IMR-90 (cell line): ENCODE measurements around the gene AKIRIN1. TPM values are rescaled to one million over a fixed set of nuclear protein-coding genes. Genes with fewer than 3 reads are reported as not detected.

ENCODE experiments used
- ATAC-seq: fragments of 200-7000 bp; cut with Tn5 transposase; 2 replicates; pipeline ENCODE4 v1.9.1; 2020; ENCODE audit warnings: low read depth, mild to moderate bottlenecking, moderate library complexity
- BruUV-seq: library from RNA; stranded (reverse); fragments of 400-500 nt; replicated peaks from 2 replicates; lab custom pipeline; 2021; lab: Mats Ljungman, UMichigan
- CTCF ChIA-PET: fragments of 300-600 bp; formaldehyde crosslinking; extraction: SDS; loops from one replicate; lab custom pipeline; 2021; ENCODE audit warnings: antibody characterized with exemption; lab: Yijun Ruan, JAX
- POLR2A ChIA-PET: fragments of 300-600 bp; sonication (Branson Sonifier 250); formaldehyde crosslinking; loops from one replicate; lab custom pipeline; 2022; ENCODE audit warnings: antibody characterized with exemption; ENCODE audit not compliant: unreplicated experiment; lab: Charles Lee
- DNase-seq: peaks from one replicate; pipeline ENCODE4 v3.0.0; 2013
- H2AFZ ChIP-seq: replicated peaks from 2 replicates; pipeline ENCODE3; 2013; ENCODE audit warnings: low read length, mild to moderate bottlenecking; ENCODE audit not compliant: poor library complexity
- H2AK5ac ChIP-seq: 2 replicates; pipeline ENCODE4 v1.6.1; 2013; ENCODE audit warnings: low read depth, low read length, inconsistent platforms
- H2AK9ac ChIP-seq: replicated peaks from 2 replicates; pipeline ENCODE3; 2013; ENCODE audit warnings: mild to moderate bottlenecking, low read depth, low read length, moderate library complexity; ENCODE audit not compliant: poor library complexity
- H2BK120ac ChIP-seq: 2 replicates; pipeline ENCODE4 v1.6.1; 2013; ENCODE audit warnings: low read depth, low read length, inconsistent platforms
- H2BK15ac ChIP-seq: 3 replicates; pipeline ENCODE4 v1.6.1; 2013; ENCODE audit warnings: low read depth, low read length, inconsistent platforms
- H2BK20ac ChIP-seq: 2 replicates; pipeline ENCODE4 v1.6.1; 2013; ENCODE audit warnings: low read depth, mild to moderate bottlenecking, inconsistent platforms, low read length, moderate library complexity
- H2BK5ac ChIP-seq: 2 replicates; pipeline ENCODE4 v1.6.1; 2013; ENCODE audit warnings: mild to moderate bottlenecking, low read depth, low read length, inconsistent platforms; ENCODE audit not compliant: poor library complexity, severe bottlenecking
- H3K14ac ChIP-seq: replicated peaks from 2 replicates; pipeline ENCODE4 v1.6.1; 2013; ENCODE audit warnings: low read depth, low read length, inconsistent platforms
- H3K18ac ChIP-seq: 2 replicates; pipeline ENCODE4 v1.6.1; 2013; ENCODE audit warnings: low read depth, low read length, control low read depth
- H3K23ac ChIP-seq: 2 replicates; pipeline ENCODE4 v1.6.1; 2013; ENCODE audit warnings: low read depth, low read length, inconsistent platforms
- H3K27ac ChIP-seq: 2 replicates; pipeline ENCODE4 v1.5.1; 2013; ENCODE audit warnings: mild to moderate bottlenecking, control low read depth, low read length; ENCODE audit not compliant: insufficient read depth
- H3K27me3 ChIP-seq: 2 replicates; pipeline ENCODE4 v1.6.1; 2013; ENCODE audit warnings: low read length; ENCODE audit not compliant: control insufficient read depth, insufficient read depth
- H3K36me3 ChIP-seq: 2 replicates; pipeline ENCODE4 v1.6.1; 2013; ENCODE audit warnings: low read length, mixed read lengths; ENCODE audit not compliant: control insufficient read depth, insufficient read depth
- H3K4ac ChIP-seq: 2 replicates; pipeline ENCODE4 v1.6.1; 2013; ENCODE audit warnings: low read depth, low read length, inconsistent platforms
- H3K4me1 ChIP-seq: 2 replicates; pipeline ENCODE4 v1.6.1; 2013; ENCODE audit warnings: low read length, mixed read lengths; ENCODE audit not compliant: control insufficient read depth, insufficient read depth
- H3K4me2 ChIP-seq: 2 replicates; pipeline ENCODE4 v1.6.1; 2013; ENCODE audit warnings: low read depth, mild to moderate bottlenecking, control low read depth, low read length, moderate library complexity
- H3K4me3 ChIP-seq: 2 replicates; pipeline ENCODE4 v1.5.1; 2013; ENCODE audit warnings: low read depth, mild to moderate bottlenecking, control low read depth, low read length, moderate library complexity; ENCODE audit not compliant: insufficient read depth
- H3K56ac ChIP-seq: 2 replicates; pipeline ENCODE4 v1.6.1; 2013; ENCODE audit warnings: low read length, inconsistent platforms; ENCODE audit not compliant: insufficient read depth; ENCODE audit errors: extremely low read depth
- H3K79me1 ChIP-seq, 2 experiments: 2 replicates each; pipeline ENCODE4 v1.6.1; 2013; ENCODE audit warnings: low read length in 2 of 2, inconsistent platforms in 1 of 2, low read depth in 1 of 2
- H3K9ac ChIP-seq: 2 replicates; pipeline ENCODE4 v1.6.1; 2013; ENCODE audit warnings: low read depth, low read length, control low read depth
- H3K9me1 ChIP-seq: 2 replicates; pipeline ENCODE4 v1.6.1; 2013; ENCODE audit warnings: low read length, inconsistent platforms; ENCODE audit not compliant: insufficient read depth
- H3K9me3 ChIP-seq: 2 replicates; pipeline ENCODE4 v1.6.1; 2013; ENCODE audit warnings: low read length; ENCODE audit not compliant: control insufficient read depth, insufficient read depth
- H4K20me1 ChIP-seq: 2 replicates; pipeline ENCODE4 v1.6.1; 2013; ENCODE audit warnings: low read length, inconsistent platforms; ENCODE audit not compliant: insufficient read depth
- H4K5ac ChIP-seq: 2 replicates; pipeline ENCODE4 v1.6.1; 2013; ENCODE audit warnings: mild to moderate bottlenecking, low read depth, low read length, control low read depth
- H4K8ac ChIP-seq, 2 experiments: 2 replicates each; pipeline ENCODE4 v1.6.1; 2013; ENCODE audit warnings: low read depth in 2 of 2, low read length in 2 of 2, control low read depth in 1 of 2, inconsistent platforms in 1 of 2
- H4K91ac ChIP-seq: 2 replicates; pipeline ENCODE4 v1.6.1; 2013; ENCODE audit warnings: low read depth, low read length, inconsistent platforms; ENCODE audit not compliant: insufficient read depth
- BHLHE40 ChIP-seq: fragments of 150-350 bp; IDR thresholded peaks from 2 replicates; pipeline ENCODE4 v1.6.1; 2016; ENCODE audit warnings: mild to moderate bottlenecking, low read depth, low read length
- CHD1 ChIP-seq: IDR thresholded peaks from 2 replicates; pipeline ENCODE4 v1.6.1; 2012; ENCODE audit warnings: low read depth, low read length, improper control_type of control experiment
- CTCF ChIP-seq: conservative IDR thresholded peaks from 2 replicates; pipeline ENCODE4 v1.5.1; 2012; ENCODE audit warnings: mild to moderate bottlenecking, low read depth, low read length, improper control_type of control experiment
- MAFK ChIP-seq: IDR thresholded peaks from 2 replicates; pipeline ENCODE4 v1.6.1; 2012; ENCODE audit warnings: low read depth, low read length, improper control_type of control experiment
- MAZ ChIP-seq: IDR thresholded peaks from 2 replicates; pipeline ENCODE4 v1.6.1; 2012; ENCODE audit warnings: low read depth, mild to moderate bottlenecking, low read length, improper control_type of control experiment, moderate library complexity, borderline replicate concordance
- POLR2A ChIP-seq: IDR thresholded peaks from 2 replicates; pipeline ENCODE4 v1.6.1; 2012; ENCODE audit warnings: mild to moderate bottlenecking, low read depth, low read length
- RAD21 ChIP-seq: IDR thresholded peaks from 2 replicates; pipeline ENCODE4 v1.6.1; 2012; ENCODE audit warnings: low read length, improper control_type of control experiment
- RFX5 ChIP-seq: IDR thresholded peaks from 2 replicates; pipeline ENCODE4 v1.8.0; 2012; ENCODE audit warnings: low read depth, mild to moderate bottlenecking, low read length, moderate library complexity
- SMC3 ChIP-seq: fragments of 150-350 bp; IDR thresholded peaks from 2 replicates; pipeline ENCODE4 v1.6.1; 2016; ENCODE audit warnings: low read depth, mild to moderate bottlenecking, antibody characterized with exemption, low read length, moderate library complexity
- WGBS, 2 experiments: methylation state at CpG; one replicate each; pipeline versions ENCODE4 v1.1.5 to v1.1.7; 2013; ENCODE audit warnings: missing lambda C conversion rate in 2 of 2; ENCODE audit not compliant: insufficient read length in 1 of 2; ENCODE audit errors: extremely low coverage in 2 of 2; 5-methylcytosine and 5-hydroxymethylcytosine counted together
- dilution Hi-C: fragments of 300-500 bp; cut with HindIII; formaldehyde crosslinking; loops from one replicate; pipeline ENCODE4 v1.14.3; 2018; ENCODE audit warnings: low sequenced_read_pairs; ENCODE audit not compliant: unreplicated experiment
- in situ Hi-C: fragments of 300-500 bp; cut with MboI; formaldehyde crosslinking; loops from 3 replicates; pipeline ENCODE4 v1.14.3; 2019; ENCODE audit warnings: low sequenced_read_pairs, inconsistent platforms, mixed read lengths
- intact Hi-C: fragments of 100-400 bp; cut with micrococcal nuclease; formaldehyde crosslinking; loops from 2 replicates; pipeline ENCODE4 v1.10.0; 2022
- polyA plus RNA-seq, 3 experiments: library from polyadenylated mRNA; depleted of rRNA; stranded (reverse); fragments of >200 nt; gene quantifications; 2 replicates each; pipeline ENCODE4 v1.2.3, GENCODE V29; 2012; ENCODE audit warnings: low replicate concordance in 1 of 3
- total RNA-seq: library from RNA; depleted of rRNA; stranded (reverse); fragments of >200 nt; gene quantifications from 2 replicates; pipeline ENCODE4 v1.2.3, GENCODE V29; 2012

Gene AKIRIN1
- total and polyA plus RNA-seq, 2 of the 4 experiments (the other 2 are of a cell fraction) = 42.5 to 44.2 TPM

DNA sequence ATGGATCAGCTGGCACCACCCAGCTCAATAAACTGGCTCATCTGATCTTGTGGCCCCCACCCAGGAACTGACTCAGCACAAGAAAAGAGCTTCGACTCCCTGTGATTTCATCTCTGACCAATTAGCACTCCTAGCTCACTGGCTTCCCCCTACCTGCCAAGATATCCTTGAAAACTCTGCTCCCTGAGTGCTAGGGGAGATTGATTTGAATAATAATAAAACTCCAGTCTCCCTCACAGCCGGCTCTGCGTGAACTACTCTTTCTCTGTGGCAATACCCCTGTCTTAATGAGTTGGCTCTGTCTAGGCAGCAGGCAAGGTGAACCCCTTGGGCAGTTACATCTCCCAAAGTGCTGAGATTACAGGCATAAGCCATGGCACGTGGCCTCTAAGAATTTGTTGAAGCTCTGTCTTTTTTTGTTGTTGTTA, 37.6 kb upstream of the AKIRIN1 start:
- Histone ChIP-seq H4K91ac (no peak overlapping the region), H4K5ac (no peak overlapping the region), H3K9ac (no peak overlapping the region), H2AFZ (no peak overlapping the region), H3K27me3 (no peaks in the 10 kb centered on the region), H3K14ac (no peak overlapping the region), H2BK120ac (no peak overlapping the region), H3K18ac (no peak overlapping the region), H2AK9ac (no peak overlapping the region), H3K27ac (no peak overlapping the region), H3K4me3 (no peak overlapping the region), H2BK20ac (no peak overlapping the region), H3K79me1 (no peaks in the 10 kb centered on the region), H3K36me3 (no peaks in the 10 kb centered on the region), H3K4me1 (no peaks in the 10 kb centered on the region), H3K4ac (no peak overlapping the region), H4K8ac (no peak overlapping the region), H4K20me1 (no peaks in the 10 kb centered on the region), H3K9me1 (no peaks in the 10 kb centered on the region), H3K4me2 (no peak overlapping the region), H3K9me3 (no peaks in the 10 kb centered on the region), H2BK5ac (no peak overlapping the region), H3K23ac (no peak overlapping the region), H2AK5ac (no peak overlapping the region), H3K56ac (no peak overlapping the region), H2BK15ac (no peak overlapping the region)
- in situ Hi-C loops (no loop called here), intact Hi-C loops (no loop called here), dilution Hi-C loops (no loop called here)
- DNase-seq (no peak), ATAC-seq (no peak)
- BruUV-seq = no TSS peak
- CTCF ChIA-PET = interaction anchor here (1.2 kb wide), 1 partner anchor 12 kb away, joined by 3 read pairs; the partner anchor contains the start of gene RHBDL2
- TF ChIP-seq RAD21 = no peak
- TF ChIP-seq CTCF = no peak
- TF ChIP-seq RFX5 = no peak
- TF ChIP-seq MAZ = no peak
- no peak for TF ChIP-seq BHLHE40
- no peak for TF ChIP-seq POLR2A
- no peak for TF ChIP-seq MAFK
- no peak for TF ChIP-seq SMC3
- TF ChIP-seq CHD1 = no peak
- no CpG with 5 or more reads among the region's 4 CpGs for WGBS, 2 experiments
- POLR2A ChIA-PET = no interaction called here
